Measurements from ENCODE around the gene CLK1.

- TF ChIP-seq CTCF (conservative IDR thresholded peaks at IDR 0.05; ENCODE audit: low read depth, low read length) (no peak), EZH2phosphoT487 (IDR thresholded peaks at IDR 0.05; ENCODE audit: borderline replicate concordance, low read length) (no peak), EZH2 (IDR thresholded peaks at IDR 0.05; ENCODE audit: low read length, unreplicated experiment) (no peak)
These were observed 45.5 kb upstream of the CLK1 start for GRCh38 chr2:200909958-200910357.
